ENCODE measurements around the gene TUBAL3. TPM values are rescaled to one million over a fixed set of nuclear protein-coding genes. Genes with fewer than 3 reads are reported as not detected.
"Not testable (repeated sequence)": the region's sequence is repeated elsewhere in the genome, so short reads cannot be mapped to it uniquely, and the experiment has no call there.

Gene TUBAL3
- total and polyA plus RNA-seq, 2 of the 4 experiments (the other 2 are of a cell fraction) = not detected

- ATAC-seq (ENCODE audit: low read depth); H3K56ac ChIP-seq (ENCODE audit: extremely low read depth, insufficient read depth, low read length); DNase-seq; H3K4me2 ChIP-seq (ENCODE audit: low read depth, low read length); H2AK9ac ChIP-seq (replicated peaks; ENCODE audit: low read depth, low read length, poor library complexity); H3K23ac ChIP-seq (ENCODE audit: low read depth, low read length); H3K9me3 ChIP-seq (ENCODE audit: control insufficient read depth, insufficient read depth, low read length); H4K8ac ChIP-seq (ENCODE audit: low read depth in 2 of 2, low read length in 2 of 2); H3K9me1 ChIP-seq (ENCODE audit: insufficient read depth, low read length); H3K9ac ChIP-seq (ENCODE audit: low read depth, low read length); H3K18ac ChIP-seq (ENCODE audit: low read depth, low read length); H2BK20ac ChIP-seq (ENCODE audit: low read depth, low read length); H2BK120ac ChIP-seq (ENCODE audit: low read depth, low read length); POLR2A ChIA-PET (ENCODE audit: unreplicated experiment); H3K4ac ChIP-seq (ENCODE audit: low read depth, low read length); H3K27ac ChIP-seq (ENCODE audit: insufficient read depth, low read length); H4K91ac ChIP-seq (ENCODE audit: insufficient read depth, low read depth, low read length); H2AK5ac ChIP-seq (ENCODE audit: low read depth, low read length); H3K27me3 ChIP-seq (ENCODE audit: control insufficient read depth, insufficient read depth, low read length); H4K5ac ChIP-seq (ENCODE audit: low read depth, low read length); H3K36me3 ChIP-seq (ENCODE audit: control insufficient read depth, insufficient read depth, low read length); H2BK5ac ChIP-seq (ENCODE audit: low read depth, low read length, poor library complexity, severe bottlenecking); H3K14ac ChIP-seq (replicated peaks; ENCODE audit: low read depth, low read length); BruUV-seq (replicated peaks); H2BK15ac ChIP-seq (ENCODE audit: low read depth, low read length); dilution Hi-C loops (cut with HindIII; ENCODE audit: low sequenced_read_pairs, unreplicated experiment); H4K20me1 ChIP-seq (ENCODE audit: insufficient read depth, low read length); H3K4me3 ChIP-seq (ENCODE audit: insufficient read depth, low read depth, low read length); H3K79me1 ChIP-seq (ENCODE audit: low read depth in 1 of 2, low read length in 2 of 2); H3K4me1 ChIP-seq (ENCODE audit: control insufficient read depth, insufficient read depth, low read length): not testable (repeated sequence)
- CTCF ChIA-PET = interaction anchor here (1.0 to 1.7 kb wide), 2 partner anchors 24 to 531 kb away, joined by 3 to 4 read pairs; partner anchors contain the start of gene TUBAL3
- intact Hi-C loops (cut with micrococcal nuclease) = loop anchor here (5.0 to 10.0 kb wide), 2 partner anchors 242 to 566 kb away; no protein-coding TSS in a partner anchor
- H2AFZ ChIP-seq (replicated peaks; ENCODE audit: low read length, poor library complexity) = peak overlapping the region; percentile 14
- in situ Hi-C loops (cut with MboI; ENCODE audit: low sequenced_read_pairs) = loop anchor here (10.0 kb wide), 1 partner anchor 536 kb away; no protein-coding TSS in a partner anchor
- WGBS, 2 experiments (ENCODE audit: extremely low coverage in 2 of 2, insufficient read length in 1 of 2) = 68% methylated on average over 9 of the region's 12 CpGs; no CpG with 5 or more reads in 1 of the 2 experiments
These were observed 24.2 kb downstream of the TUBAL3 start for GRCh38 chr10:5380395-5380794.

GRCh38 chr10:5379202-5379601 lies 25.4 kb downstream of the TUBAL3 start:
- ATAC-seq (ENCODE audit: low read depth); H2BK15ac ChIP-seq (ENCODE audit: low read depth, low read length); H2AK5ac ChIP-seq (ENCODE audit: low read depth, low read length); H3K27me3 ChIP-seq (ENCODE audit: control insufficient read depth, insufficient read depth, low read length); H4K5ac ChIP-seq (ENCODE audit: low read depth, low read length); H3K18ac ChIP-seq (ENCODE audit: low read depth, low read length); DNase-seq; H4K91ac ChIP-seq (ENCODE audit: insufficient read depth, low read depth, low read length); H3K79me1 ChIP-seq (ENCODE audit: low read depth in 1 of 2, low read length in 2 of 2); in situ Hi-C loops (cut with MboI; ENCODE audit: low sequenced_read_pairs); H2BK120ac ChIP-seq (ENCODE audit: low read depth, low read length); H2BK20ac ChIP-seq (ENCODE audit: low read depth, low read length); intact Hi-C loops (cut with micrococcal nuclease); H3K4me1 ChIP-seq (ENCODE audit: control insufficient read depth, insufficient read depth, low read length); H2AK9ac ChIP-seq (replicated peaks; ENCODE audit: low read depth, low read length, poor library complexity); H3K14ac ChIP-seq (replicated peaks; ENCODE audit: low read depth, low read length); H3K9ac ChIP-seq (ENCODE audit: low read depth, low read length); H3K56ac ChIP-seq (ENCODE audit: extremely low read depth, insufficient read depth, low read length); H3K4me2 ChIP-seq (ENCODE audit: low read depth, low read length); H3K23ac ChIP-seq (ENCODE audit: low read depth, low read length); H3K4me3 ChIP-seq (ENCODE audit: insufficient read depth, low read depth, low read length); POLR2A ChIA-PET (ENCODE audit: unreplicated experiment); H3K9me3 ChIP-seq (ENCODE audit: control insufficient read depth, insufficient read depth, low read length); H3K27ac ChIP-seq (ENCODE audit: insufficient read depth, low read length); H3K9me1 ChIP-seq (ENCODE audit: insufficient read depth, low read length); H3K36me3 ChIP-seq (ENCODE audit: control insufficient read depth, insufficient read depth, low read length); dilution Hi-C loops (cut with HindIII; ENCODE audit: low sequenced_read_pairs, unreplicated experiment); H2BK5ac ChIP-seq (ENCODE audit: low read depth, low read length, poor library complexity, severe bottlenecking); H3K4ac ChIP-seq (ENCODE audit: low read depth, low read length); H4K20me1 ChIP-seq (ENCODE audit: insufficient read depth, low read length); H4K8ac ChIP-seq (ENCODE audit: low read depth in 2 of 2, low read length in 2 of 2); BruUV-seq (replicated peaks); H2AFZ ChIP-seq (replicated peaks; ENCODE audit: low read length, poor library complexity): not testable (repeated sequence)
- WGBS, 2 experiments (ENCODE audit: extremely low coverage in 2 of 2, insufficient read length in 1 of 2) = no CpG with 5 or more reads among the region's 5 CpGs
- CTCF ChIA-PET = interaction anchor here (1.7 kb wide), 1 partner anchor 529 kb away, joined by 4 read pairs; no protein-coding TSS in a partner anchor
